ENCODE data around the gene FOXN3. TPM values are rescaled to one million over a fixed set of nuclear protein-coding genes. Genes with fewer than 3 reads are reported as not detected.

Gene FOXN3
- total RNA-seq, 4 donors from 2014 or later, result 91.7 to 207 (median 125) TPM

- no peak for TF ChIP-seq CTCF (IDR thresholded peaks at IDR 0.05)
- no peak for DNase-seq (ENCODE audit: low spot score)
- no peak for ATAC-seq (ENCODE audit: low FRiP score)
These were observed 33.0 kb downstream of the FOXN3 start for GRCh38 chr14:89384023-89384422.

GRCh38 chr14:89382901-89383845 is 33.9 kb downstream of the FOXN3 start:
- no peak for ATAC-seq (ENCODE audit: low FRiP score)

GRCh38 chr14:89382487-89382886 is 34.5 kb downstream of the FOXN3 start:
- TF ChIP-seq CTCF (IDR thresholded peaks at IDR 0.05), result no peak
- no peak for ATAC-seq (ENCODE audit: low FRiP score)

More at GRCh38 chr14:89382901-89383845, 33.9 kb downstream of the FOXN3 start:
- DNase-seq (ENCODE audit: low spot score), result no peak
- no peak for TF ChIP-seq CTCF (IDR thresholded peaks at IDR 0.05)

GRCh38 chr14:89379891-89380820 is 36.9 kb downstream of the FOXN3 start:
- no peak for TF ChIP-seq CTCF (IDR thresholded peaks at IDR 0.05)
- ATAC-seq (ENCODE audit: low FRiP score) (no peak), DNase-seq (ENCODE audit: low spot score) (no peak)

More at GRCh38 chr14:89382487-89382886, 34.5 kb downstream of the FOXN3 start:
- no peak for DNase-seq (ENCODE audit: low spot score)

- ATAC-seq (ENCODE audit: low FRiP score) (no peak), DNase-seq (ENCODE audit: low spot score) (no peak)
- TF ChIP-seq CTCF (IDR thresholded peaks at IDR 0.05), result no peak
These were observed 38.0 kb downstream of the FOXN3 start for GRCh38 chr14:89379006-89379405.

GRCh38 chr14:89378119-89378518 is 38.9 kb downstream of the FOXN3 start:
- DNase-seq (ENCODE audit: low spot score) (no peak), ATAC-seq (ENCODE audit: low FRiP score) (no peak)
- TF ChIP-seq CTCF (IDR thresholded peaks at IDR 0.05), result no peak

Measured in omental fat pad (tissue), 4 donors.